Pancreas (tissue), 10 donors: ENCODE data around the gene TMEM184A. TPM values are rescaled to one million over a fixed set of nuclear protein-coding genes. Genes with fewer than 3 reads are reported as not detected.

Experiments
- ATAC-seq, 4 donors: fragments of 200-7000 bp; cut with Tn5 transposase; one replicate each; pipeline versions ENCODE4 v1.8.0 to v1.9.1; 2020; ENCODE audit warnings: mild to moderate bottlenecking in 4 of 4, moderate library complexity in 4 of 4
- DNase-seq, 6 donors: peaks; one replicate each; pipeline ENCODE4 v3.0.0-alpha.2; 2020
- FAIRE-seq: peaks from 2 replicates; lab custom pipeline; 2012; peaks lifted over from hg19 to GRCh38; lab: Jason Lieb, UNC
- H3K27ac ChIP-seq, 4 donors: fragments of 200-600 bp; sonication (generic); 1 replicate in 3 of 4; 2 replicates in 1 of 4; pipeline versions ENCODE4 v1.5.0 to v1.8.0; 2020
- H3K27me3 ChIP-seq, 4 donors: fragments of 200-600 bp; one replicate each; pipeline ENCODE4 v1.8.0; 2021
- H3K36me3 ChIP-seq, 3 donors: fragments of 200-600 bp; sonication (generic) in 1 of 3; one replicate each; pipeline versions ENCODE4 v1.5.0 to v1.8.0; 2020 to 2021
- H3K4me1 ChIP-seq, 3 donors: fragments of 200-600 bp; one replicate each; pipeline ENCODE4 v1.8.0; 2021
- H3K4me3 ChIP-seq, 4 donors: fragments of 200-600 bp; sonication (generic) in 2 of 4; one replicate each; pipeline versions ENCODE4 v1.5.0 to v1.8.0; 2020 to 2021
- H3K9me3 ChIP-seq, 4 donors: fragments of 200-600 bp; one replicate each; pipeline ENCODE4 v1.8.0; 2021
- WGBS, 2 donors: extraction: QIAGEN DNeasy Blood & Tissue Kit; methylation state at CpG; one replicate each; pipeline ENCODE4 v1.1.7; 2013; 5-methylcytosine and 5-hydroxymethylcytosine counted together
- intact Hi-C, 3 donors: fragments of 100-400 bp; cut with DNase I; formaldehyde crosslinking; loops; one replicate each; pipeline versions ENCODE4 v1.11.1 to v1.14.2; 2022
- polyA plus RNA-seq, 2 donors: library from polyadenylated mRNA; stranded (reverse); fragments of 200-250 nt; gene quantifications; one replicate each; pipeline ENCODE4 v1.2.3, GENCODE V29; 2013
- total RNA-seq, 6 donors: library from RNA; stranded (reverse); fragmentation: NEBNext Ultra II Directional in 4 of 6; extraction: Animal tissue kit (Norgen Biotek cat#: 25700) in 4 of 6; gene quantifications; one replicate each; pipeline versions ENCODE4 v1.2.1 to v1.2.4, GENCODE V29; 2021 to 2023
- TF ChIP-seq, protein P1 (sequence below), 4 donors: fragments of 200-600 bp; sonication (generic) in 3 of 4; IDR thresholded peaks; one replicate each; pipeline versions ENCODE4 v1.5.0 to v1.8.0; 2021; ENCODE audit warnings: antibody characterized with exemption in 4 of 4
- donor health status: healthy with polysubstance abuse.
- donor health status: DM: no; HTN: no; CAD: no; lungs with moderate emphysema.
- donor health status: DM: no; HTN: no; CAD: no.
- donor health status: control.
- donor health status: control.
- donor health status: Bipolar disorder and iron deficiency.
- donor health status: DM: yes; HTN: yes; CAD: no.
- donor health status: DM: no; HTN: no; CAD: no.
- donor health status: DM: no; HTN: no; CAD: no.
- donor health status: DM: yes; HTN: yes; CAD: no.

TMEM184A gene
- total and polyA plus RNA-seq, 8 donors = 15.2 to 58.9 (median 25.4) TPM

DNA sequence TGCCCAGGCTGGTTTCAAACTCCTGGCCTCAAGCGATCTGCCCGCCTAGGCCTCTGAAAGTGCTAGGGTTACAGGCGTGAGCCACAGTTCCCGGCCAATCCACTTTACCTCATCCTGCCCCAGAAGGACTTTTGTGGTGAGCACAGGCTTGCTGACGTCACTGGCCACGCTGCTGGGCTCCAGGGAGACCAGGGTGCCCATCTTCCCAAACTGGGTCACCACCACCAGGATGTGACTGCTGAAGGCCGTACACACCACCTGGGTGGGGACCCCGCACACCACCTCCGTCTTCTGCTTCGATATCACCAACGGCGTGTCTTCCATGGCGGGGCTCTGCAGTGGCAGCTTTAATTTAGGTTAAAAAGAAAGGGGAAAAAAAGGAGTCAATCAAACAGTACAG, 13.0 kb upstream of the TMEM184A start:
- Histone ChIP-seq H3K4me1 (peaks cover 10 to 23% (median 11%) of the 10 kb centered on the region in 3 donors), H3K9me3 (no peaks in the 10 kb centered on the region), H3K27ac (no peak overlapping the region), H3K4me3 (peak overlapping the region; percentile 69 to 97 (median 91)), H3K27me3 (no peaks in the 10 kb centered on the region), H3K36me3 (no peaks in the 10 kb centered on the region)
- no peak for FAIRE-seq
- ATAC-seq = no peak
- TF ChIP-seq, protein P1, sequence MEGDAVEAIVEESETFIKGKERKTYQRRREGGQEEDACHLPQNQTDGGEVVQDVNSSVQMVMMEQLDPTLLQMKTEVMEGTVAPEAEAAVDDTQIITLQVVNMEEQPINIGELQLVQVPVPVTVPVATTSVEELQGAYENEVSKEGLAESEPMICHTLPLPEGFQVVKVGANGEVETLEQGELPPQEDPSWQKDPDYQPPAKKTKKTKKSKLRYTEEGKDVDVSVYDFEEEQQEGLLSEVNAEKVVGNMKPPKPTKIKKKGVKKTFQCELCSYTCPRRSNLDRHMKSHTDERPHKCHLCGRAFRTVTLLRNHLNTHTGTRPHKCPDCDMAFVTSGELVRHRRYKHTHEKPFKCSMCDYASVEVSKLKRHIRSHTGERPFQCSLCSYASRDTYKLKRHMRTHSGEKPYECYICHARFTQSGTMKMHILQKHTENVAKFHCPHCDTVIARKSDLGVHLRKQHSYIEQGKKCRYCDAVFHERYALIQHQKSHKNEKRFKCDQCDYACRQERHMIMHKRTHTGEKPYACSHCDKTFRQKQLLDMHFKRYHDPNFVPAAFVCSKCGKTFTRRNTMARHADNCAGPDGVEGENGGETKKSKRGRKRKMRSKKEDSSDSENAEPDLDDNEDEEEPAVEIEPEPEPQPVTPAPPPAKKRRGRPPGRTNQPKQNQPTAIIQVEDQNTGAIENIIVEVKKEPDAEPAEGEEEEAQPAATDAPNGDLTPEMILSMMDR (IDR thresholded peaks at IDR 0.05) = no peak
- WGBS, 2 donors = 58 to 75% methylated on average over 13 of the region's 13 CpGs
- no peak for DNase-seq
- intact Hi-C loops = no loop called here

DNA sequence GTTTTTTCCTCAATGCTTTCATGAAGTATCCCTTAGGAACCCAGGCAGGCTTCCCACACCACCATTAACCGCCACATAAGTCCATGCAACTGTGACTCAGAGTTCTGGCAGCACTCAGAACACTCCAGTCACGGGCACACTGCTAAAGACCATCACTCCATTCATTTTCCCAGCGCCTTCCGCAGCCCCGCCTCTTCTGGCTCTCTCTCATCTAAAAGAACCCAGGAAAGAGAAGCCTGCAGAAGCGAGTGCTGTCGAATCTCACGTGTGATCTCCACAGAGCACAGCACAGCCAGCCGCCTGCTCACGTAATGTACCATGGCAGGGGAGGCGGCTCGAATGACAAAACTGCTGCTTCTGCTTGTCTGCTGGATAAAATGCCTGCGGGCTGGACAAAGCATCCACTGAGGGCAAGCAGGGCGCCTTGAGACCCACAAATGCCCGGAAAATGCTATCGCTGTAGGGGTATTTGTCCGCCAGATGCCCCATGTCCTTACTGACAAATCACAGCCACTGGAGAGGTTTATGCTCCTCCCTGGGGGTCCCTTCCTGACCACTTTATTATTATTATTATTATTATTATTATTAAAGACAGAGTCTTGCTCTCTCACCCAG, 12.0 kb upstream of the TMEM184A start:
- 91 to 94% methylated on average over 17 of the region's 17 CpGs for WGBS, 2 donors
- FAIRE-seq (no peak), DNase-seq (no peak), ATAC-seq (no peak)
- no peaks in the 10 kb centered on the region for H3K27me3 ChIP-seq
- no peak overlapping the region for H3K4me3 ChIP-seq
- intact Hi-C loops = no loop called here
- no peaks in the 10 kb centered on the region for H3K9me3 ChIP-seq
- H3K4me1 ChIP-seq = peaks cover 10 to 23% (median 11%) of the 10 kb centered on the region in 3 donors
- H3K27ac ChIP-seq = no peak overlapping the region
- TF ChIP-seq, protein P1 (IDR thresholded peaks at IDR 0.05) = no peak
- no peaks in the 10 kb centered on the region for H3K36me3 ChIP-seq

DNA sequence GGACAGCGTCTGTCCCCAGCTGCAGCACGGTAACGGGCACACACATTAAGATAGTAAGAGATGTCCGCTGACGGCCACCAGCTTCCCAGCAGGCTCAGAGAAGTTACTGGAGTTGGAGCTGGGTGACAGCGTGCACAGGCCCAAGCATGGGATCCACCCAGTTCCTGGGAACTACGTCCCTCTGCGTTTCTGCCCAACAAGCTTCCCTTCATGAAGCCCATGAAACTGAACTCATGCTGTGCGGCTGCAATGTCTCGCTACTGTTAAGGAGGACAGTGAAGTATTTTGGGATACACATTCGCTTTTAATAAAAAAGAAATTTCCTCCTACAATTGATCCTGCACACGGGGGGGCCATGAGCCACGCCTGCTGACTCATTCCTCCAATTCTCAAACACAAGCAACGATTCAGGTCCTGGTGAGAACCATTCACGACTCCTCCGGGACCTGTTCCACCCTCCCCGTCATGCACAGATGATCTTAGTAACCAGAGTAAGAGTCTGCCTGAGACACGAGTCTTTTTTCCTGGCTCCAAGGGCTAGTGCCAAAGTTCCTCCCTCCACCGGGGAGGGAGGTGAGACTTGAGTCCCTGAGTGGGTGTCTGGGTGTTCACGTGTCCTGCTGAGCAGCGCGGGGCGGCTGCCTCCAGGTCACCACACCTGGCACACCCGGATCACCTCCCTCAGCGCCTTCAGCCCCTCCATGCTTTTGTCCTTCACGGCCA, 11.2 kb upstream of the TMEM184A start:
- no peaks in the 10 kb centered on the region for H3K9me3 ChIP-seq
- no peaks in the 10 kb centered on the region for H3K27me3 ChIP-seq
- no peak for ATAC-seq
- H3K27ac ChIP-seq = no peak overlapping the region
- 86% methylated on average over 26 of the region's 26 CpGs for WGBS, 2 donors
- no peak overlapping the region for H3K4me3 ChIP-seq
- TF ChIP-seq, protein P1 (IDR thresholded peaks at IDR 0.05) = no peak
- peaks cover 10 to 23% (median 11%) of the 10 kb centered on the region in 3 donors for H3K4me1 ChIP-seq
- no peak for DNase-seq
- no peak for FAIRE-seq
- H3K36me3 ChIP-seq = no peaks in the 10 kb centered on the region
- intact Hi-C loops = no loop called here

DNA sequence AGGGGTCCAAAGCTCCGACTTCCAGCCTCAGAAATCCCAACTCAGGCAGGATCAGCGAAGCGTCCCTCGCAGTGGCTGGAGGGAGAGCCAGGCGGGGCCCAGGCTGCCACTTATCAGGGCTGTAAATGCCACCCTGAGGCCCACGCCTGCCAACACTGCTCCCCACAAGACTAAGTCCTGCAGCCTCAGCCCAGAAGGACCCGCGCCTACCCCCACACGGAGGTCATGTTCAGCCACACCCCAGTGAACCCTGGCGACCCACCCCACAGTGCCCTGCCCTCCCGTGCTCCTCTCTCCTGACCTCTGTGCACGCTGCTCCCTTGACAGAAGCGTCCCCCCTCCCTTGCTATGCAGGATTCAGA, 10.7 kb upstream of the TMEM184A start:
- no peak for ATAC-seq
- no peaks in the 10 kb centered on the region for H3K9me3 ChIP-seq
- WGBS, 2 donors = 88 to 93% methylated on average over 13 of the region's 13 CpGs
- TF ChIP-seq, protein P1 (IDR thresholded peaks at IDR 0.05) = no peak
- H3K4me3 ChIP-seq = no peak overlapping the region
- FAIRE-seq = no peak
- H3K36me3 ChIP-seq = no peaks in the 10 kb centered on the region
- H3K27ac ChIP-seq = no peak overlapping the region
- H3K27me3 ChIP-seq = no peaks in the 10 kb centered on the region
- peaks cover 10 to 20% (median 11%) of the 10 kb centered on the region in 3 donors for H3K4me1 ChIP-seq
- intact Hi-C loops = no loop called here
- DNase-seq = no peak

DNA sequence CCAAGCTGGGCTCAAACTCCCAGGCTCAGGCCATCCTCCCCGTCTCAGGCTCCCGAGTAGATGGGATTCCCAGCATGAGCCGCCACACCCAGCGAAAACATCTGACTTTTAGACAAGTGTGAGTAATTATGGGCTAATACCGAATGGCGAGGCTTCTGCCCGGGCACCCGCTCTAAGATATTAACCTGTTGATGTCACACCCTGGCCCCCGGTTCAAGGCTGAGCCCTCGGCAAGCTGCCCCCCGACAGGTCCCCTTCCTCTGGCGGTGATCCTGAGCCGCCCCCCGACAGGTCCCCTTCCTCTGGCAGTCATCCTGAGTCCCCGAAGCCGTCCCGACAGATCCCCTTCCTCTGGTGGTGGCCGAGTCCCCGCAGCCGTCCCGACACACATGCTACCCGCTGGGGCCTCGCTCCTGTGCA, 8.6 kb upstream of the TMEM184A start:
- no peak for DNase-seq
- Histone ChIP-seq H3K27me3 (no peaks in the 10 kb centered on the region), H3K9me3 (no peaks in the 10 kb centered on the region), H3K4me1 (peaks cover 4 to 10% (median 5%) of the 10 kb centered on the region in 3 donors), H3K36me3 (no peaks in the 10 kb centered on the region), H3K27ac (no peak overlapping the region), H3K4me3 (no peak overlapping the region)
- intact Hi-C loops = no loop called here
- FAIRE-seq = no peak
- TF ChIP-seq, protein P1 (IDR thresholded peaks at IDR 0.05) = no peak
- 70 to 73% methylated on average over 23 of the region's 23 CpGs for WGBS, 2 donors
- ATAC-seq = no peak
